HepG2 (cell line): ENCODE results near the gene LRRC45. TPM values are rescaled to one million over a fixed set of nuclear protein-coding genes. Genes with fewer than 3 reads are reported as not detected.
A peak's percentile ranks its signal among the peaks of the same experiment; 100 is the strongest.

Experiments used
- AHR ChIP-seq: IDR thresholded peaks from 2 replicates; pipeline ENCODE4 v1.6.1; 2018; ENCODE audit warnings: missing genetic modification reagents, missing compliant biosample characterization
- HOXA5 ChIP-seq: sonication (generic); formaldehyde crosslinking; IDR thresholded peaks from 2 replicates; pipeline ENCODE4 v1.4.0; 2020; ENCODE audit warnings: missing genetic modification reagents
- MAFF ChIP-seq: IDR thresholded peaks from 2 replicates; pipeline ENCODE4 v1.6.1; 2011; ENCODE audit warnings: low read depth, low read length, improper control_type of control experiment
- MXD4 ChIP-seq: IDR thresholded peaks from 2 replicates; pipeline ENCODE4 v1.6.1; 2016; ENCODE audit warnings: mild to moderate bottlenecking, missing biosample characterization, missing genetic modification reagents
- ONECUT2 ChIP-seq: sonication (generic); formaldehyde crosslinking; IDR thresholded peaks from 2 replicates; pipeline ENCODE4 v1.4.0; 2020; ENCODE audit warnings: missing genetic modification reagents
- PHF21A ChIP-seq: sonication (generic); formaldehyde crosslinking; IDR thresholded peaks from 2 replicates; pipeline ENCODE4 v1.5.0; 2020; ENCODE audit warnings: mild to moderate bottlenecking, missing genetic modification reagents
- POLR2A ChIP-seq, 2 experiments: IDR thresholded peaks; 2 replicates each; pipeline ENCODE4 v1.6.1; 2011; ENCODE audit warnings: low read depth in 2 of 2, low read length in 2 of 2, mild to moderate bottlenecking in 1 of 2, moderate library complexity in 1 of 2; ENCODE audit not compliant: insufficient read depth in 1 of 2
- TBX2 ChIP-seq: sonication (generic); formaldehyde crosslinking; IDR thresholded peaks from 2 replicates; pipeline ENCODE4 v1.5.0; 2020; ENCODE audit warnings: missing genetic modification reagents, mild to moderate bottlenecking, borderline replicate concordance
- ZBTB49 ChIP-seq: sonication (generic); formaldehyde crosslinking; IDR thresholded peaks from 2 replicates; pipeline ENCODE4 v1.4.0; 2020; ENCODE audit warnings: missing genetic modification reagents, borderline replicate concordance
- ZFYVE20 ChIP-seq: sonication (generic); formaldehyde crosslinking; IDR thresholded peaks from 2 replicates; pipeline ENCODE4 v1.8.0; 2023; ENCODE audit warnings: low read depth, mild to moderate bottlenecking, moderate library complexity, missing genetic modification reagents, borderline replicate concordance
- ZNF17 ChIP-seq: sonication (generic); formaldehyde crosslinking; IDR thresholded peaks from 2 replicates; pipeline ENCODE4 v1.5.0; 2020; ENCODE audit warnings: mild to moderate bottlenecking, missing genetic modification reagents
- ZNF275 ChIP-seq: sonication (generic); formaldehyde crosslinking; IDR thresholded peaks from 2 replicates; pipeline ENCODE4 v1.8.0; 2022; ENCODE audit warnings: missing genetic modification reagents, mild to moderate bottlenecking, inconsistent platforms, borderline replicate concordance
- ZNF382 ChIP-seq: sonication (generic); formaldehyde crosslinking; IDR thresholded peaks from 2 replicates; pipeline ENCODE4 v1.5.0; 2020; ENCODE audit warnings: missing genetic modification reagents, mild to moderate bottlenecking, borderline replicate concordance
- ZNF407 ChIP-seq: sonication (generic); formaldehyde crosslinking; IDR thresholded peaks from one replicate; pipeline ENCODE4 v1.5.1; 2020; ENCODE audit warnings: mild to moderate bottlenecking, missing genetic modification reagents; ENCODE audit errors: not compliant biosample characterization
- ZNF709 ChIP-seq: sonication (generic); formaldehyde crosslinking; IDR thresholded peaks from 2 replicates; pipeline ENCODE4 v1.5.0; 2020; ENCODE audit warnings: mild to moderate bottlenecking, missing genetic modification reagents
- ZNF850 ChIP-seq: sonication (generic); formaldehyde crosslinking; conservative IDR thresholded peaks from 2 replicates; pipeline ENCODE4 v1.9.0; 2021; ENCODE audit warnings: mild to moderate bottlenecking, missing genetic modification reagents
- ZSCAN31 ChIP-seq: sonication (generic); formaldehyde crosslinking; IDR thresholded peaks from 2 replicates; pipeline ENCODE4 v1.5.0; 2020; ENCODE audit warnings: low read depth, mild to moderate bottlenecking, missing genetic modification reagents
- polyA plus RNA-seq, 8 experiments: library from polyadenylated mRNA; depleted of rRNA in 3 of 8; stranded (reverse) in 7 of 8; unstranded in 1 of 8; fragments of >200 nt; fragmentation: Illumina TruSeq in 4 of 8; extraction: Trizol in 4 of 8; gene quantifications; 2 replicates each; pipeline versions ENCODE4 v1.2.1 to v1.2.3, GENCODE V29; 2011 to 2016; ENCODE audit warnings: low read depth in 4 of 8, missing spikeins in 1 of 8, mixed read lengths in 1 of 8; ENCODE audit not compliant: insufficient read depth in 1 of 8
- total RNA-seq, 5 experiments: library from RNA; depleted of rRNA; stranded (reverse); fragments of >200 nt; fragmentation: Illumina TruSeq; extraction: Trizol; gene quantifications; 2 replicates each; pipeline ENCODE4 v1.2.3, GENCODE V29; 2016; ENCODE audit warnings: low read depth in 1 of 5

Gene LRRC45
- total and polyA plus RNA-seq, 2 of the 13 experiments (the other 11 are each of a cell fraction or from before 2014, with no cell fraction given), result 11.6 to 48.1 TPM

DNA sequence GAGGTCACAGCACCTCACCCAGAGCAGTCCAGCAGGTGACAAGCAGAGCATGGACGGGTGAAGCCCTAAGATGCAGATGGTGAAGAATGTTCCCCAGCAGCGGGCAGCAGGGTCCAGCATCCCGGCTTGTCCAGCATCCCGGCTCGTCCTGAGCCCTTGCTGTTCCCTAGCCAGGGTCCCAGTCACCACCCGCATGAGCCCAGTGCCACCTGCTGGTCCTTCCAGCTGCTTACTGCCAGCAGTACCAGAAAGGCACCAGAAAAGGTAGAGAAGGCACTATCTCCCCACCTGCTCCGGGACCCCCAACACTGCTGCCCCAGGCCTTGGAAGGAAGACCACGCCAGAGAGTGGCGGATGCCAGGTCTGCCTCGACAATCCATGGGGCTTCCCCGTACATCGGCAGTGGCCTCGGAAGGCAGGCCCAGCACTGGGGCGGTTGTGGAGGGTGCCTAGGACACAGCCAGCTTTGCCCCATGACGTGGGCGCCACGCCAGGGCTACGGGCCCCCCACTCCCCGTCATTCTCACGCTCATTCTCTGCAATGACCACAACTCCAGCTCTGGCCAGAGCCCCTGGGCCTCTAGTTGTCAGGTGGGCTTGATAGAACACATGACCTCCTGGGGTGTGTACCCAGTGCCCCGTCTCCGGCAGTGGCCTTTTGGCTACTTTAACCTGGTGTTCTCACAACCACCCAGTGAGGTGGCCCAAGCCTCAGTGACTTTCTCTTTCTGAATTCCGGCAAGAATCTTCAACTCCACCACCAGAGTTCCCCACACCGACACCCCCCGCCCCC lies 1.8 kb upstream of the LRRC45 start (continued):
- TF ChIP-seq ZNF407 (CRISPR knock-in tag), result no peak
- 0 out of 2 replicates have a peak, but pooled peaks have one; percentile 45 for TF ChIP-seq ZNF709
- peak; percentile 72; the same call in 1 of the 2 replicates for TF ChIP-seq ZSCAN31
- TF ChIP-seq MAFF, result no peak
- peak; percentile 56; the same call in 1 of the 2 replicates for TF ChIP-seq ZBTB49 (CRISPR knock-in tag)
- no peak; the same call in 1 of the 2 replicates for TF ChIP-seq ZNF275 (CRISPR knock-in tag)
- peak in 1 of 2 experiments; percentile 58; a peak in 1 of 4 replicates for TF ChIP-seq POLR2A (IDR thresholded peaks at IDR 0.05; ENCODE audit: insufficient read depth in 1 of 2, low read depth in 2 of 2, low read length in 2 of 2)
- peak; percentile 93 for TF ChIP-seq HOXA5 (CRISPR knock-in tag)
- TF ChIP-seq AHR (CRISPR knock-in tag), result 0 out of 2 replicates have a peak, but pooled peaks have one; percentile 52
- no peak for TF ChIP-seq ZNF17
- TF ChIP-seq PHF21A, result peak; percentile 75; the same call in 1 of the 2 replicates
- no peak; the same call in 1 of the 2 replicates for TF ChIP-seq MXD4 (CRISPR knock-in tag)
- no peak for TF ChIP-seq ONECUT2 (CRISPR knock-in tag)
- no peak for TF ChIP-seq ZNF382 (CRISPR knock-in tag)
- no peak for TF ChIP-seq ZFYVE20 (CRISPR knock-in tag)
- TF ChIP-seq TBX2, result peak; percentile 79
- TF ChIP-seq ZNF850 (CRISPR knock-in tag), result no peak
